HG03460 (cell line): Measurements from ENCODE around the gene CD300A.

Experiments used
- ATAC-seq: cut with Tn5 transposase; IDR thresholded peaks from one replicate; pipeline ENCODE4 v1.9.1; 2021; ENCODE audit not compliant: unreplicated experiment

Gene CD300A

DNA sequence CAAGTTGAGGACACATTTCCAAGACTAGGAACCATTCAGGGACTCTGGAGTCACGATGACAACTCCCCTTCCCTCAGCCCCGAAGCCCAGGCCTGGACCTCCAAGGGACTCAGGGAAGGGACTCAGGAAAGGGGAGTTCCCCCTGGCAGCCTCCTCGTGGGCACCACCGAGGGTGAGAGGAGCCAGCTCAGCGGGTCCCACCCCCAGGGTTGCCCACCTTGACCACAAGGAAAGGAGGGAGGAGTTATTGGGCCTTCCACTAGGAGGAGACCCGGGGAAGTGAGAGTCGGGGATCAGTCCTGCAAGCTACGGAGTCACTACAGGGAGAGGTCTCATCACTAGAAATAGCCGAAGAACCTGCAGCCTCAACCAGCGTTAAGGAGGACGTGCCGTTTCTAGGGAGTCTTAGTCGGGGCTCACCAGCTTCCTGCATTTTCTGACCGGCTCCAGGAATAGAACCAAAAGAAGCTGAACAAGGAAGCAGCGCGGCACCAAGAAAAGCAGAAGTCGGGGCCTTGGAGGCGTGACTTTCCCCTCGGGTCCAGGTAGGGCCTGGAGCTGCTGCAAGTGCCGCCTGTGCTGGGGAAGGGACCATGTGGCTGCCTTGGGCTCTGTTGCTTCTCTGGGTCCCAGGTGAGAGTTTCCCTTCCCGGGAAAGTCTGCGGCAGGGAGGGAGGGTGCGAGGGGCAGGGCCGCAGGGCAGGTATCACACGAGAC is at the start of gene CD300A:
Gene CD300A, plus strand, starts transcription at position 524 of the 717 bp plus-strand sequence. Its CDS starts 70 bp downstream, at position 594.
- no peak for ATAC-seq

DNA sequence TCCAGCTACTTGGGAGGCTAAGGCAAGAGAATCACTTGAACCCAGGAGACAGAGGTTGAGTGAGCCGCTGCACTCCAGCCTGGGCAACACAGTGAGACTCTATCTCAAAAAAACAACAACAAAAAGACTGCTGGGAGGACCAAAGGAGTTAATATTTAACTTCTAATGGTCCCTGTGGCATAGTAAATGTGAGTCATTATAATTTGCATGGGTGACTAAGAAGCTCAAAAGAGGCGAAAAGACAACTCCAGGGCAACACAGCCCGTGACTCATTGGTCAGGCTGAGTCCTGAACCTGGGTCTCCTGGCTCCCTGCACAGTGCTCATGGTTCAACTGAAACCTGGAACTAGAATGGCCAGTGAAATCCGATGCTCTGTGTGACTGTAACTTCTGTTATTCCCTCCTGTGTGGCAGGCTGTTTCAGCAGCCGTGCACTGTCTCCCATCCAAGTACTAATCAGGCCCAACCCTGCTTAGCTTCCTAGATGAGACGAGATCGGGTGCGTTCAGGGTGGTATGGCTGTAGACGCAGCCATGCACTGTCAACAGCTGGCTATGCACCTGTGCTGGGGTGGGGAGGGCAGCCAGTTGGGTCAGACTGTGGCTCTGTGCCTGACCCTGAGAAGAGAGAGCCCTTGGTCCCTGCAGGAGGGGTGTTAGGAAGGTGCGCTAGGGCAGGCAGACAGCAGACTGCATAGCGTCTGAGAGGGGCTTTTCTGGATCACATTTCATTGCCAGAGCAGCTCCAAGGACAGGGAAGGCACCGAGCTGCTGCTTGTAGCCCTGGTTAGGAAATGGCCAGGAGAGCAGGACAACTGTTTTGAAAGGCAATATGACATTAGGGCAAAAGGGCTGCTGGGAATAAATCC is 49.0 kb upstream of the CD300A start:
- ATAC-seq = peak; percentile 71

DNA sequence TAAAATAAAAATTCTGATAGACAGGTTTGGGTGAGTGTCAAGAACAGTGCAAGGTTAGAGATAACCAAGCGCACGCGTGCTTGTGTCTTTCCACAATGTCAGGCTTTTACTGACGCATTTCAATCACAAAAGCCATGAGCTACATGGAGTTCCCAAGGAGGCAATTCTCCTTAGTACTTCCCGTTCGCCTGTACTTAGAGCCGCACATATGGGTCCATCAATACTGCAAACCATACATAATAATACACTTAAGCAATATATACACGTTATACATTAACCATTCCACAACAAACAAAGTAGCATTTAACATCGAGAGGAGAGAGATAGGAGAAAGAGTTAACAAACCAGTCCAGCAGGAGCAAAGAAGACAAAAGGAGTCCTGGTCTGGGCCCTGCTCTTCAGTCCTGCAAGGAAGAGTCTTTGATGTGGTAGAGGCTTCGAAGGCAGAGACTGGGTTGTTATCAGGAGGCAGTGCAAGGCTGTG is 46.5 kb upstream of the CD300A start:
- no peak for ATAC-seq

DNA sequence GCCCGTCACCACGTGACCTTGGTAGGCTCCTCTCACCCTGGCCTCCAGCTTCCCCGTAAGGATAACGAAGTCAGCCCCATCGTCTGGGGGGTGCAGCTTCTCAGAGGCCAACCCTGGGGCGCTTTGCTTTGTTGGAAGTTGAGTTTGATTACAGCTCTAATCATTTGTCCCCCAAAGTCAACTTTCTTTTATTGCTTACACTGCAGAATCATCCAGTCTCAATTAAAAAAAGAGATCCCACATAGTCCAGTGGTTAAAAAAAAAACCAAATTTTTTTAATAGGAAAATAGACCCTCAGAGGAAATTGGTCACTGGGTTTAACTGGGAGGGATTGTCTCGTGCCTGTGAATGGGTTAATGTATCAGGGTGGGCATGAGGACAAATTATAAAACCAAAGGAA is 42.3 kb upstream of the CD300A start:
- no peak for ATAC-seq

DNA sequence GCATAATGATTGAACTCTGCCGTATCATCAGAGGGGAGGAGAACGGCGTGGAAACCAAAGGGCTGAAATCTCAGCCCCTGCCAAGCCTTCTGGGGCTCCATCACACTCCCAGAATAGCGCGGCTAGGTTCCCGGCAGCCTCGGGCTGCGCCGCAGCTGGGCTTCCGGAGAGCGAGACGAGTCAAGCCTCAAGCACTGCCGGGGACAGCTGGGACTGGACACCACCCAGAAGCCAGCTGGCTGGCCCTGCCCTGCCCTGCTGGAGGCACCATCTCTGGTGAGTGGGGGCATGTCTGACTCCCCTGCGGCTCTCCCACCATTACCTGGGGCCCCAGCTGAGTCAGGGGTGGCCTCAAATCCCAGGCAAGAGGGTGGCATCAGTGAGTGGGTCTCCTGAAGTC is 41.8 kb upstream of the CD300A start:
- no peak for ATAC-seq

DNA sequence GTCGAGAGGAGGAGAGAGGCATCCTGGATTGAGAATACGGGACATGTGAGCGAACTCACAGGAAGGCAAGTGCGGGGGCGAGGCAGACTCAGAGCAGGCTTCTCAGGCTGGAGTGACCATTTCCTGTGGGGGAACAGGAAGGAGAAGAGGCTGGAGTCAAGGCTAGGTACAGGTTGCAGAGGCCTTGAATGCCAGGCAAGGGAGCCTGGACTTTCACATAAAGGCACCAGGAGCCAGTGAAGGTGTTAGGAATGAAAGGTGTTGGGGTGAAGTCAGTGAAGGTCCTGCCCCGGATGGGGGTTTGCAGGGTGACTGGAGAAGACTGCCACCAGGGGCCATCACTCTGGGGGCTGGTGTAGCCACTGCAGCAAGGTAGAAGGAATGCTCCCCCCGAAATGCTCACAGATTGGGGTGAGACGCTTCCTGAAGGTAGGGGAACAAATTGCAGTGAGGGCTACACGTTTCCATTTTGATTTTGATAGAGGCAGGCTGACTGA is 39.8 kb upstream of the CD300A start:
- no peak for ATAC-seq

DNA sequence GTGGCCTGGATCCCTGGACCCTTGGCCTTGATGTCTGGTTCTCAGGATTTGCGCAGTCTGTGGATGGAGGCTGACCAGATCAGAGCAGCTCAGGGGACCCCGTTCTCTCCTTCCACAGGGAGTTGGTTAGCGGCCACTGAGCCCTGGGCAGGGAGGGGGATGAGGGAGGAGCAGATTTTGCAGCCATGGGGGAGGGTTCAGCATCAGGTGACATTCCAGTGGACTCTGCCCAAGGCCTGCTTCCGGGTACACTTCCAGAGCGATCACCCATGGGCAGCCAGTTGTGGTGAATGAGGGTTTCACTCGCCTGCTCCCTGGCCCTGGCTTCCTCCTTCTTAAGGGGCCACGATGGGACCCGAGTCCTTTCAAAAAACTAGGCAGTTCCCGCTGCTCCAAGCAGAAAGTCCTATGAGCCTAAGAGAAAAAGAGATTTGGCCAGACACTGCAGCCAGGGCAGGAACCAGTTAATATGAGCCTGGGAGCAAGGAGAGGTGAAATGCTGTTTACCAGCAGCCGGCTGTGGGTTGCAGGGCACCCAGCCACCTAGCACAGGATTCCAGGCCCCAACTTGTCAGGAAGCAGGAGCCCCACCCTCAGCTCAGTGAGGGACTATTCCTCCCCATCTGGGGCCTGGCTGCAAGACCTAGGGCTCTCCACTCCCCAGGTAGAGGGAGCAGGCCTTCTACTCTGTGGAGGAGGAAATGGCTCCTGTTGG is 39.2 kb upstream of the CD300A start:
- no peak for ATAC-seq

DNA sequence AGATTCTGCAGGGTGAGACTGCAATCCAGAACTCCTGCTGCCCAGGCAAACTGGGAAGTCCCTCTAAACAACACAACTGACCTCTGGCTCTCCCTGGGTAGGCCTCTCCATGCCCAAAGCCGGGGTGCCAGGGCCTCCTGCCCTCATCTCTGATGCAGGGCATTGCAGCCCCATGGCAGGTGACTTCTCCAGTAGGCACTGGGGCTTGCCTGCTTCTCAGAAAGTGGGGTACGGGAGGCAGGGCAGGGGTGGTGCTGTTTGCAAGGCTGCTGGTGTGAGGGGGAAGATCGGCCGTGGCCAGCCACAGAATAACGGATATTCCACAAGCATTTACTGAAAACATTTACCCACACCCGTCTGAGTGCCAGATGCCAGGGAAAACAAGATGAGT is 38.7 kb upstream of the CD300A start:
- ATAC-seq = no peak

DNA sequence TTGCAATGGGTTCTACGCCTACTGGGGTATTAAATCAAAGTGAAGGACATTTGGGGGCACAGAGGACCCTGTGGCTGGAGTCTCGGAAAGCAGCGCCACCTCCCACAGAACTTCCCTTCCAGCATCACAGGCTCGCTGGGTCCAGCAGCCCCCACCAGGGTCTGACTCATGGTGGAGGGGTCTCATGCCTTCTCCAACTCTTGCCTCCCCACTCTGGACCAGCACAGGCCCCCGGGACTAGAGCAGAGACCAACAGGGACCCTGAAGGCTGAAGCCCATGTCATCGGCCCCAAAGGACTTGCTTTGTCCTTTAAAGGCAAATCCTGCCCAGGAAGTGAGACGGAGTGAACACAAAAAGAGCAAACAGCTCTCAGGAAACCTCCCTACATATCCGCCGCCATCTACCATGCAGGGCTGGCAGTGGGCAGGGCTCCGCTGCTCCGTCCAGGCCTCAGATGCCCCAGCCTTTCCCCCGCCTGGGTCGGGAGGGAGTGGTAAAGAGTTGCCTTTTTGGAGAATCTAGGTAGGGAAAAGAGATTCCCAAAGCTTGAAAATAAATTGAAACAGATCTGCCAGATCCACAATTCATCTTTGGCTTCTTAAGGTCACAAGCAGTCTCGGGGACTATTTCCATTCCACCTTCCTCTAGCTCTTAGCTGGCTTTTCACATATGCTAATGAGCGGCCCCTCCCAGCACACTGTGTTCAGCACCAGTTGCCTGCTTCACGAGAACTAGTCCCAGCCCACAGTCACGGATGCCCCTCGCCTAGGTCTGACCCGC is 36.6 kb upstream of the CD300A start:
- peak; percentile 6 for ATAC-seq

DNA sequence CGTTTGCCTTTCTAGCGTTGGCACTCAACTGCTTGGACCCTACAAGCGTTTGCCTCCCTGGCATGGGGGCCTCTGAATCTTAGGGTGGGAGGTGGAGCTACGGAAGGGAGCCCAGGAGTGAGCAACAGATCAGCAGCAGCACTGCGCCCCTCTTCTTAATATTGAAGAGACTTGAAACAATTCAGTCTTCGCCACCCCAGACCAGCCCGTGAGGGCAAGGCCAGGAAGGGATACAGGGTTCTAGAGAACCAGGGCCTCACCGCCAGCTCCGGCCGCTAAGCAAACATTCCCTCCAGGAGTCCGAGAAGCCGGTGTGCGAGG is 36.1 kb upstream of the CD300A start:
- no peak for ATAC-seq

DNA sequence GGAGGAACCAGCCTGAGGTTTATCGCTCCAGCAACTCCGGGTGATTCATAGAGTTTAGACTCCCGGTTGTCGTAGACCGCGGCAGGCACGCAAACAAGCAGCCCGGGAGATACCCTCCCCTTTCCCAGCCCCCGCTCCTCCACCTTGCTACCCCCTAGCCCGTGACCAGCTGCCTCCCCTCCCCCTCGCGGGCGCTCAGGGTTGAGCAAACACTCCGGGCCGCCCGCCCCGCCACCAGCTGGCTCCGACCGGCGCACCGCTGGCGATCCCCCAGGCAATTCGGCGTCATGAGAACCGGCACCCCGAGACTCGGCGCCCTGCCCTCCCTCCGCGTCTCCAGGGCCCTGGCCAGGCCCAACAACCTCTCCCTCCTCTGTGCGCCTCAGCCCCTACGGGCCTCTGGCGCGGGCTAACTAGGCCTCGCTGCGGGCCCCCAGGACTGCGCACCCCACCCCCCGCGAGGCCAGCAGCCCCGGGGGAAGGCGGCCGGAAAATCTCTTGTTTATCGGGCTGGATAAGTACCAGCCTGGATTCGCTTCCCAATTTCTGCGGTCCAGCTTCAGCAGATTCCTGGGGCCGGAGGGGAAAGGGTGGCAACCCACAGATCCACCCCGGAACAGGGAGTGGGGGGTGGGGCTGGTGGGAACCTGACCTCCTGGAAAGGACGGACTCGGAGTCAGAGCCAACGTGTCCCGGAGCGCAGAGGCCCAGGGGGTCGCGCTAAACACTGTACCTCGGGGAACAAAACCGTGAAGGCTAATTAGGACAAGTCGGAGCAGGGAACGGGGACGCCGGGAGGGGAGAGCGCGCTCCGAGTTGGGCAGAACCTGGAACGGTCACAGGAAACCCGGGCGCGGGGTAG is 35.5 kb upstream of the CD300A start:
- ATAC-seq = peak; percentile 46

DNA sequence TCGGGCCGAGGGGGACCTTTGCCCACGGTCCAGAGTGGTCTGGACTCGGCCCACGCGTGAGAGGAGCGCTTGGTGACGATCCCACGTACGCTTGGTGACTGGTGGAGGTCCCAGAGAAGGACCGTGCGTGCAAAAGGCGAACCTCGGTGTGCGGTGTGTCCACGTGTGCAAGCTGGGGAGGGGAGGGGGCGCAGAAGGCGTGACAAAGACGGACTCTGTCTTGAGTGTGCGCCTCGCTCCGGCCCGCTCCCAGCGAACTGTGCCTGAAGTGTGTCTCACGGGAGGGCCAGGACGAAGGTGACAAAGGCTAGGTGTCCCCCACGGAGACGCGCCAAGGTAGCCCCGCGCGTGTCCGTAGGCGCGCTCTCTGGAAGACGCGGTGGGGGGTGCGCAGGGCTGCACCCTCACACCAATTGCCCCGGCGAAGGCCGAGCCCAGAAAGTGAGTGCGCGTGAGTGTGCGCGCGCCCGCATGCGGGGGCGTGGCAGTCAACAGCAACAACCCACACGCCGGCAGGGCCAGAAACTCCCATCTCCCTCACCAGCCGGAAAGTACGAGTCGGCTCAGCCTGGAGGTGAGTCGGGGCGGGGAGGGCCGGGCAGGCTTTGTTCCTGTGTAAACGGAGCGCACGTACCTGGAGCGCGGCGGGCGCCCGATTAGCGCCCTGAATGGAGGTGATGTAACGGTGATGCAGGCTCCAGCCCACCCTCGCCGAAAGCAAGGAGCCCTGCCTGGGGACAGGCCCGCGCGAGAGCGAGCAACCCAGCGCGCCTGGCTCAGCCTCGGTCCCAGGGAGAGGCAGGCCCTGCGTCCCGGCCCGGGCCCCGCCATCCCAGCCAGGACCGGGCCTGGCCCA is 34.6 kb upstream of the CD300A start, which contains the start of gene GPRC5C:
Gene GPRC5C, plus strand, starts transcription at position 521 of the 856 bp plus-strand sequence. CDS start 7,689 bp downstream, outside the sequence.
- ATAC-seq = no peak

DNA sequence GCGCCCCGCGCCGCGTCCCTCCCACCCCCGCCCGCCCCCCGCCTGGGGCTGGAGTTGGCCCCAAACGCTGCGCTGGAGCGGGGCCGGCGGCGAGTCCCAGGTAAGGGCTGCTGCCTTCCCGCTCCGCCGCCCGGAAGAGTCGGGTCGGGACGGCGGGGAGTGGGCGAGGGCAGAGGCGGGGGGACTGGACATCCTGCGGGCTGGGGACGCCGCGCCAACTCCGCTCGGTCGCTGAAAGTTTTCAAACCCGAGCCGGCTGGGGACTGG is 34.1 kb upstream of the CD300A start:
- no peak for ATAC-seq

DNA sequence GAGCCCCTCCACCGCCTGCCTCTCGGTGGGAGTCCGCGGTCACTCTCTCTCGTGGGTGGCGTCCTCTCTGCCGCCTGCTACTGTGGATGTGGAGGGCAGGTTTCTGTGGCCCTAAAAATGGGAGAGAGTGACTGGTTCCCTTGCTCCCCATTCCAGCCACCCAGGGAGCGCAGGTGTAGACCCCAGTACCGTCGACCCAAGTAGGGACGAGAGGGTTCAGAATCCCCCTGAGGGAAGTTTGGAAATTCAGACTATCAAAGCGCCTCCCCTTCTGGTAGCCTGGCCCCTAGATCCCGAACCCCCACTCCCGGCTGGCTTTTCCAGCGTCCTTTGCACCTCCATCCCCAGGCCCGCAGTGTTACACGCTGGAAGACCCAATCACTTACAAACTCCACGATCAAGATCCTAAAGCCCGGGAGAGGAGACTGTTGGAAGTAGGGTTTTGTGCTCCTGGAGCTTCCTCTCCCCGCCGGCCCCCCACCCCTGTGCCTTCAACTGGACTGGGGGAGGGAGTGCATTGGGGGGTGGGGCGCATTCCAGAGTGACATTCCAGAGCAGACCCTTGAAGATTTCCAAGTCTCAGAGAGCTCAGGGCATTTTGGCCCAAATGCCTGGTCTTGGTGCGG is 33.6 kb upstream of the CD300A start:
- ATAC-seq = no peak

DNA sequence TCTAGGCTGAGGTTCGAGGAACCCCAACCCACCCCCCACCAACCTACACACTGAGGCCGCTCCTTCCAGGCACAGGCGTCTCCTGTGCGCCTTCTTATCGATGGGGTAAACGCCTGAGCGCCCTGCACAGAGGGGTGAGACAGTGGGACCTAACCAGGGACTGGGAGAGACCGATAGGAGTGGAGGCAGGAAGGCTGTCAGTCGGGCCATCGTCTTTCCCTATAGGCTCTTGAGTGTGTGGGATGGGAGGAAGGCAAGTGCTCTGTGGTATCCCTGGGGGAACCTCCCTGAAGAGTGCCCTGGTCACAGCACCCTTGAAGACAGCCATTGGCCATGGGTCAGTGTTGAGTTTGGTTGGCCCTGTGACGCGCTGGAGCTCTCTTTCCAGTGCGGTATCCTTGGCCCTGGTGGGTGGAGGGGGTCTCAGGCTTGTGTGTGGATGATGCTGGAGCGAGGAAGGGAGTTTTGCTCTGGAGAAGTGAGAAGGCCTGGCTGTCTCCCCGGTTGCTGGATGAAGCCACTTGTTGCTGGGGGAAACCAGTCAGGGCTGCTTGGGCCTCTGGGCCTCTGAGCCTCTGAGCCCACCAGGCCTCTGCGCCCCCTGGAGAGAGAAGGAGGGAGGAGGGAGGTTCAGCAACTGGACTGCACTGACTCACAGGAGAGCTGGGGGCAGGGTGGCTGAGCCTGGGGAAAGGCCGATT is 32.9 kb upstream of the CD300A start:
- ATAC-seq = no peak

DNA sequence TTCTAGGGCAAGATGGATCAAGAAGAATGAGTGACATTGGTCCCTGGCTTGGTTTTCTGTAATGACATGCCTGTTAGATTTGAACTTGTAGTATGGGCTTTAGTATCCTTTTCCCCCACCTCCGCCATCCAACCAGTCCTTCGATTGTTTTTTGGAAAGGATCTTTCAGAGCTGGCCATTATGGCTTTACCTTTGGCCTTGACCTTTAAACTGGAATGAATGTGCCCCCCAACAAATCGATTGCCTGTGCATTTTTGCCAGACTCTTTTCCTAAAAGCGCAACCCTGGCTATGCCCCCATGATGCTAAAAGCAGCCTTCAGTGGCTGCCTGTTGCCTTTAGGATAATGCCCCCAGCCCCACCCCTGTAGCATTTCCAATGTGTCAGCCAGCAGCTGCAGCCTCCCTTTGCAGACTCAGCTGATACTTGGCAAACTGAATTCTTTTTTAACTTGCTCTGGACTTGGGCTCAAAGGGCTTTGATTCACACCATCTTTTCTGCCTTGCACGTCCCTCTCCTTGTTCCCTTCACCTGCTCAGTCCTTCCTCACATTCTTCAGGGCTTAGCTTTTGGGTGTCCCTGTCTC is 30.6 kb upstream of the CD300A start:
- no peak for ATAC-seq

DNA sequence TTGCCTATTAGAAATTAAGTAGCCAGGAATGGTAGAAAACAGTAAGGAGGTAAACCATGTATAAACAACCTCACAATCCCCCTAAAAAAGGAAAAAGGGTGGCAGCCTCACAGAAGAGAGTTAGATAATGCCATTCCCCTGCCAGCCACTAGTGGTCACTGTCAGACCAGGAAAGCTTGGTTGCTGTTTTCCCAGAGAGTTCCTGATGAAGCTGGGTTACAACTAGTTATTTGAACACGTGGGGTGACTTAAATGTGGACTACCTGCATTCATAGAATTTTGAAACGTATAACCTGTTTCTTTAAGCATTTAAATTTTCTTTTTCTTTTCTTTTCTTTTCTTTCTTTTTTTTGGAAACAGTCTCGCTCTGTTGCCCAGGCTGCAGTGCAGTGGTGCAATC is 28.7 kb upstream of the CD300A start:
- no peak for ATAC-seq
